A673 (cell line): Measurements from ENCODE around the gene BRAT1.
"Not testable (repeated sequence)": the region's sequence is repeated elsewhere in the genome, so short reads cannot be mapped to it uniquely, and the experiment has no call there.

Experiments used
- EZH2 ChIP-seq: fragments of 200-600 bp; sonication (generic); IDR thresholded peaks from 2 replicates; pipeline ENCODE4 v1.6.1; 2017; ENCODE audit warnings: borderline replicate concordance, low read depth, mild to moderate bottlenecking, mixed read lengths, antibody characterized with exemption, low read length; ENCODE audit not compliant: poor library complexity, severe bottlenecking
- TF ChIP-seq, protein P1 (sequence below): fragments of 300-800, 200-600 bp; sonication (generic); conservative IDR thresholded peaks from 2 replicates; pipeline ENCODE4 v1.5.1; 2017; ENCODE audit warnings: low read depth, mild to moderate bottlenecking, antibody characterized with exemption, low read length, moderate library complexity, mixed read lengths

DNA sequence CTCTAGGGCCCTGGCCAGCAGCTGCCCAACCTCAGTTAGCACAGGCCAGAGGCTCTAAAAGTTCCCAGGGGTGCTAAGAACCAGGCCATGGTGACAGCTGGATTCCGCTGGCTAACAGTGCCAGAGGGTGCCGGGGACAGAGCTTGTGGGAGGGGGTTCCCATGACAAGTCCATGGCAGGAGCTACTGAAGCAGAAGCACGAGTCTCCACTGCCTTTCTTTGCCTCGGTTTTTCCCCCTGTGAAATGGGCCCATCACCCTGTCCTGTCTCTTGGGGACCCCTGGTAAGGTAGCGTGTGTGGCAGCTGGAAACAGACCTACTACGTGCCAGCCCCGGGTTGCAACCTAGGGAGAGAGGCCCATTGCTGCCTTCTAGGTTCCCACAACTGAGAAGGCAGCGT, 22.5 kb downstream of the BRAT1 start:
- TF ChIP-seq, protein P1, sequence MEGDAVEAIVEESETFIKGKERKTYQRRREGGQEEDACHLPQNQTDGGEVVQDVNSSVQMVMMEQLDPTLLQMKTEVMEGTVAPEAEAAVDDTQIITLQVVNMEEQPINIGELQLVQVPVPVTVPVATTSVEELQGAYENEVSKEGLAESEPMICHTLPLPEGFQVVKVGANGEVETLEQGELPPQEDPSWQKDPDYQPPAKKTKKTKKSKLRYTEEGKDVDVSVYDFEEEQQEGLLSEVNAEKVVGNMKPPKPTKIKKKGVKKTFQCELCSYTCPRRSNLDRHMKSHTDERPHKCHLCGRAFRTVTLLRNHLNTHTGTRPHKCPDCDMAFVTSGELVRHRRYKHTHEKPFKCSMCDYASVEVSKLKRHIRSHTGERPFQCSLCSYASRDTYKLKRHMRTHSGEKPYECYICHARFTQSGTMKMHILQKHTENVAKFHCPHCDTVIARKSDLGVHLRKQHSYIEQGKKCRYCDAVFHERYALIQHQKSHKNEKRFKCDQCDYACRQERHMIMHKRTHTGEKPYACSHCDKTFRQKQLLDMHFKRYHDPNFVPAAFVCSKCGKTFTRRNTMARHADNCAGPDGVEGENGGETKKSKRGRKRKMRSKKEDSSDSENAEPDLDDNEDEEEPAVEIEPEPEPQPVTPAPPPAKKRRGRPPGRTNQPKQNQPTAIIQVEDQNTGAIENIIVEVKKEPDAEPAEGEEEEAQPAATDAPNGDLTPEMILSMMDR, result not testable (repeated sequence)
- not testable (repeated sequence) for TF ChIP-seq EZH2
